Measurements from ENCODE around the gene ODAD4.
"Not testable (repeated sequence)": the region's sequence is repeated elsewhere in the genome, so short reads cannot be mapped to it uniquely, and the experiment has no call there.

ODAD4 gene

GRCh38 chr17:42002792-42003301 is 72.4 kb downstream of the ODAD4 start:
- no peak for DNase-seq (ENCODE audit: low read depth)

GRCh38 chr17:42005166-42005565 is 74.7 kb downstream of the ODAD4 start:
- DNase-seq (ENCODE audit: low read depth) = no peak

DNA sequence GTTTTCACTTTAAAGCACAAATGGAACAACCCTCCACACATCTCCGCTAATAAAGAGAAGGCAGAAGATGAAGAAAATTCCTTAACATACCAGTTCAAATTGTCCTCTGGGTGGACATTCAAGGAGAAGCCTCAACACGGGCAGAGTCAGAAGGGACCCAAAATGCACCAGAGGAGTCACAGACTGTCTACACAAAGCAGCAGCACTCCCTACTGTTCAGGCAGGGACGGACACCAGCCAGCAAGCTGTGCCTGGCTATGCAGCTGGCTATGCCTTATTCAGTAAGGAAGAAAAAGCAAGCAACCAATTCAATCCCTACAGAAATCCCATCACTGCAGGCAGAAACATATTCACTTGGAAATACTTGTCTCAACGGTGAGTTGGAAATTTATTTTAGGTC is 78.8 kb downstream of the ODAD4 start:
- DNase-seq (ENCODE audit: low read depth) = no peak

GRCh38 chr17:42010266-42010680 is 79.9 kb downstream of the ODAD4 start:
- not testable (repeated sequence) for DNase-seq (ENCODE audit: low read depth)

DNA sequence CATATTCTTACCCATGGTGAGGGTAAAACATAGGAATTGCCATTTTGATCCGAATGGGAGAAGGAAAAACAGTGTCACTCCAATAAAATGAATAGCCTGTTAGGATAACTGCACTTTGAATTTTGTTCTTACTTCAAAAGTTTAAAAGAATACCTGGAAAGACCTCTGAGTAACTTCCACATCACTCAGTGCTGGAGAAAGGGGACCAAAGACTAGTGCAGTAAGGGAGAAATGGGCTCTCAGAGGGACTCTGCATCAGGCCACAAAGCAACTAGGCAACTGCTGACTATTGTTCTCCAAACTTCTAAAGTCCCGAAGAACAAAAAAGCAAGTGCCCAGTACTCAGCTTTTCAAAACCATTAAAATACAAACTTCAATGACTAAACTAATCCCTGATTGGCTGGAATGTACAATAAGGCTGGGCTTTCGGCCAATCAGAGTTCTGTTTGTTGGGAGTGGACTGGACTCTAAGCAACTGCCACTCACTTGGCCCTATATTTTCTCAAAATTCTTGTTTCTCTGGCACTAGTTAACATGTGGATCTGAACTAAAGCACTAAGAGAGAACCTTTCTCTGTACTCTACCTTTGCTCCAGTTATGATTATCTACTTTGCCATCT is 80.6 kb downstream of the ODAD4 start:
- DNase-seq (ENCODE audit: low read depth) = no peak

GRCh38 chr17:42012363-42012762 is 81.9 kb downstream of the ODAD4 start:
- DNase-seq (ENCODE audit: low read depth) = not testable (repeated sequence)

GRCh38 chr17:42013740-42014139 is 83.3 kb downstream of the ODAD4 start:
- not testable (repeated sequence) for DNase-seq (ENCODE audit: low read depth)

Data from stimulated activated CD8-positive, alpha-beta memory T cell treated with anti-CD3 and anti-CD28 coated beads, Interleukin-4, amount 100 ng/mL, for 24 hours (primary cell).